Hepatocyte (in vitro differentiated cells): ENCODE measurements around the gene ANKRD22.

Source experiments
- EZH2 ChIP-seq: fragments of 200-600 bp; sonication (generic); IDR thresholded peaks from 2 replicates; pipeline ENCODE4 v1.6.1; 2016; ENCODE audit warnings: antibody characterized with exemption, mild to moderate bottlenecking, borderline replicate concordance
- EZH2phosphoT487 ChIP-seq: fragments of 200-600 bp; sonication (generic); IDR thresholded peaks from one replicate; pipeline ENCODE4 v1.6.1; 2018; ENCODE audit warnings: antibody characterized with exemption, mild to moderate bottlenecking, low read depth, moderate library complexity; ENCODE audit not compliant: unreplicated experiment, severe bottlenecking
- TF ChIP-seq, protein P1 (sequence below): fragments of 200-600 bp; sonication (generic); IDR thresholded peaks from 2 replicates; pipeline ENCODE4 v1.5.1; 2016; ENCODE audit warnings: antibody characterized with exemption, mild to moderate bottlenecking; ENCODE audit not compliant: poor library complexity

DNA sequence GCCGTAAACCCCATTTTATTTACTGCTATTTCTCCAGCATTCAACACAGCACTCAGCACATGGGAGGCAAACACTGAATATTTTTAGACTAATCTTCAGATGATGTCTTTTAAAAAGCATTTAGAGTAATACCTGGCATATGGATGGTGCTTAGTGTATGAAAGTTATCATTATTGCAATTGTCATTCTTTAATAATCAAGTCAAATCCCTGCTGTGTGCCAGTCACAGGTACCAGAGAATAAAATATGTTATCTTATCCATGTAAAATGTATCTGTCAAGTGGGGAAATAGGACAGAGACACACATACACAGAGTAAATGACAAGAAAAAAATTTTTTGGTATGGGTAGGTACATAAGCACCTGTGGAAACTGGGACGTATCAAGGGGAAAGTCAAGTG lies 18.5 kb downstream of the ANKRD22 start:
- TF ChIP-seq EZH2phosphoT487: no peak
- TF ChIP-seq, protein P1, sequence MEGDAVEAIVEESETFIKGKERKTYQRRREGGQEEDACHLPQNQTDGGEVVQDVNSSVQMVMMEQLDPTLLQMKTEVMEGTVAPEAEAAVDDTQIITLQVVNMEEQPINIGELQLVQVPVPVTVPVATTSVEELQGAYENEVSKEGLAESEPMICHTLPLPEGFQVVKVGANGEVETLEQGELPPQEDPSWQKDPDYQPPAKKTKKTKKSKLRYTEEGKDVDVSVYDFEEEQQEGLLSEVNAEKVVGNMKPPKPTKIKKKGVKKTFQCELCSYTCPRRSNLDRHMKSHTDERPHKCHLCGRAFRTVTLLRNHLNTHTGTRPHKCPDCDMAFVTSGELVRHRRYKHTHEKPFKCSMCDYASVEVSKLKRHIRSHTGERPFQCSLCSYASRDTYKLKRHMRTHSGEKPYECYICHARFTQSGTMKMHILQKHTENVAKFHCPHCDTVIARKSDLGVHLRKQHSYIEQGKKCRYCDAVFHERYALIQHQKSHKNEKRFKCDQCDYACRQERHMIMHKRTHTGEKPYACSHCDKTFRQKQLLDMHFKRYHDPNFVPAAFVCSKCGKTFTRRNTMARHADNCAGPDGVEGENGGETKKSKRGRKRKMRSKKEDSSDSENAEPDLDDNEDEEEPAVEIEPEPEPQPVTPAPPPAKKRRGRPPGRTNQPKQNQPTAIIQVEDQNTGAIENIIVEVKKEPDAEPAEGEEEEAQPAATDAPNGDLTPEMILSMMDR: no peak
- no peak for TF ChIP-seq EZH2
